Hematopoietic multipotent progenitor cell (in vitro differentiated cells): ENCODE data around the gene RAB40C. TPM values are rescaled to one million over a fixed set of nuclear protein-coding genes. Genes with fewer than 3 reads are reported as not detected.

Experiments used
- DNase-seq, 3 donors: peaks; one replicate each; pipeline ENCODE4 v3.0.0-alpha.2; 2011 to 2015; ENCODE audit warnings: low read depth in 2 of 3, low spot score in 2 of 3
- total RNA-seq: library from RNA; depleted of rRNA; stranded (reverse); fragments of >200 nt; gene quantifications from one replicate; pipeline ENCODE4 v1.2.3, GENCODE V29; 2012

Gene RAB40C, protein sequence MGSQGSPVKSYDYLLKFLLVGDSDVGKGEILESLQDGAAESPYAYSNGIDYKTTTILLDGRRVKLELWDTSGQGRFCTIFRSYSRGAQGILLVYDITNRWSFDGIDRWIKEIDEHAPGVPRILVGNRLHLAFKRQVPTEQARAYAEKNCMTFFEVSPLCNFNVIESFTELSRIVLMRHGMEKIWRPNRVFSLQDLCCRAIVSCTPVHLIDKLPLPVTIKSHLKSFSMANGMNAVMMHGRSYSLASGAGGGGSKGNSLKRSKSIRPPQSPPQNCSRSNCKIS
- 33.4 TPM for total RNA-seq

DNA sequence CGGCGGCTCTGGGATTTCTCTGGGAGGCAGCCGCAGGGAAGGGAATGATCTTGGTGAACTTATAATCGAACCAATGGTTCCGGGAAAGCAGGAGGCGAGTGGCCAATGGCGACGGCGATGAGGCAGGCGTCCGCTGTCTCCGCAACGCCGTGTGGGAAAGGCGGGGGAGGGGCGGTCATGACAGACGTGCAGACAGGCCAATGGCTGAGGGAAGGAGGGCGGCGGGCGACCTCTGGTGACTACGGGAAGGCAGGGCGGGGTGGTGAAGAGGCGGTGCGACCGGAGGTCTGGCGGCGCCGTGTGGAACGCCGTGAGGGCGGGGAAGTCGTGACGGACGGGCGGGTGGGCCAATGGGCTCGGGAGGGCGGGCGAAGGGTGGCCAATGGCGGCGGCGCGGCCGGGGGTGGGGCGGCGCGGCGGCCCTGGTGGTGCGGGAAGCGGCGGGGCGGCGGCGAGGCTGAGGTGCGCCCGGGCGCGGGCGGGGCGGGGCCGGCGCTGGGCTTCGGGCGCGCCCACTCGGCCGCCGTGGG is at the start of gene RAB40C:
Gene RAB40C (plus strand): TSS at position 409 of the 530 bp plus-strand sequence. CDS start 226 bp downstream, outside the sequence.
- DNase-seq: peak; percentile 98 to 100 (median 99)

DNA sequence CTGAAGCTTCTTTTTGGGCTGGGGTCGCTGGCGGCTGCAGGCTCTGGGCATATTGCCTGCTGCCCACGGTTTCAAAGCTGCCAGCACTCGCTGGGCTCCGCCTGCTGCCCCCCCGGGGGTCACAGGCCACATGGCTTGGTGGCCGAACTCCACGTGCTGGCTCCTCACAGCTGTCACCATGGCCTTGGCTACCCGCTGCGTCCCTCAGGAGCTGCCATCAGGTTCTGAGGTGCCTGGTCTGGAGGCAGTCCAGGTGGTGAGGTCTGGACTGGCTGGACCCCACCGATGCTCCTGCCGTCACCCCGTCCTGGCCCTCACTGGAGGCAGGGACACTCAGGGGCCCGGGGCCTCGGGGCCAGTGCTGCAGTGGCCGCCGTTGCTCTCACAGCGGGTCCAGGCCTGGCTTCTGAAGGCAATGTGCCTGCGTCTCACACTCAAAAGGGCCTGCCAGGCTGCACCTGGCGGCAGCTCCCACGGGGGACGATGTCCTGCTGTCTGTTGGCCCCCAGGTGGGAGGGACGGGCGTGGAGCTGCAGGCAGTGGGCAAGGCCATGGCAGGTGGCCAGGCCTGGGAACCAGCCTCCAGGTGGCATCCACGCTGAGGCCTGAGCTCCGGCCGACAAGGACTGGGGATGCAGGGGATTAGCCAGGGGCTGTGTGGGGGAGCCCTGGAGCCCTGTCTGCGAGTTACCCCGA is 49.1 kb upstream of the RAB40C start:
- no peak for DNase-seq

DNA sequence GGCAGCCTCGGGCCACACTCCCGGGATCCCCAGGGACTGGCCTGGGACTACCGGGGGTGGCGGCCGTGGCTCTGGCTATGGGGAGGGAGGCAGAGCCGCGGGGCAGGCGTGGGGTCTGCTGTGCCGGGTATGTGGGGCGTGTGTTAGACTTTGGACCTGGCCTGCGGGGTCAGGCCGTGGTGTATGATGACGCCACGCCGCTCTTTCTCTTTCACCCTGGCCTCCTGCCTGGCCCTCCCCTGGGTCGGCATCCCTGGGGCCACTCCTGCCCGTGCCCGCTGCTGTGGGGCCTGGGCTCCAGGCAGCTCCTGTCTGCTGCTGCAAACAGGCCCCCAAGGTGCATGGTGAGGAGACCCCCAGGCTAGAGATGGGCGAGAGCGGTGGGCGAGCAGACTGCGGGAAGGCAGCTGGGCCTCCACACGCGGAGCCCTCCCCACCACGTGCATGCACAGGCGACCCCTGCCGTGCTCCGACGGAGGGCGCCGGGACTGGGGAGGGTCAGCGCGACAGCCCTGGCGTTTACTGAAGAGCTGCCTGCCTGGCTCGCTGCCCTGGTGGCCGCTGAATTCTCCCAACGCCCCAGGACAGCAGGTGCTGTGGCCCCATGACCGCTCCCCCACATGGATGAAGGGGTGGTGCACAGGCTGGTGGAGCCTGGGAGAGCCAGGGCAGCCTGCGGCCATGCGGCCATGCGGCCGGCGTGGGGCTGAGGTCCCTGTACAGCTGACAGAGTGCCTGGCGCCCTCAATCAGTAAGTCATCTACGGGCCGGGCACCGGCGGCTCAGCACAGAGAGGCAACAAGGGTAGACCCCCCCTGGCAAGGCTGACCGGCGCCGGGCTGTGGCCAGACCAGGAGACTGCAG is 46.3 kb upstream of the RAB40C start:
- no peak for DNase-seq

DNA sequence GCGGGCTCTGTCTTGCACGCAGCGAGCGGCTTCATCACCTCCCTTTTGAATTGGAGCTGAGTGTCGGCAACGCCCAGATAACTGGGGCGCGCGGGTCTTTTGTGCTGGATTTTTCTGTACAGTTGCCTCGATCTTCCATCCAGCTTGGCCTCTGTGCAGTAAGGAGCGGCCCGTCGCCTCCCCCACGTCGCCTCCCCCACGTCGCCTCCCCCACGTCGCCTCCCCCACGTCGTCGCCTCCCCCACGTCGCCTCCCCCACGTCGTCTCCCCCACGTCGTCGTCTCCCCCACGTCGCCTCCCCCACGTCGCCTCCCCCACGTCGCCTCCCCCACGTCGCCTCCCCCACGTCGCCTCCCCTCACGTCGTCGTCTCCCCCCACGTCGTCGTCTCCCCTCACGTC is 45.3 kb upstream of the RAB40C start:
- DNase-seq: no peak

DNA sequence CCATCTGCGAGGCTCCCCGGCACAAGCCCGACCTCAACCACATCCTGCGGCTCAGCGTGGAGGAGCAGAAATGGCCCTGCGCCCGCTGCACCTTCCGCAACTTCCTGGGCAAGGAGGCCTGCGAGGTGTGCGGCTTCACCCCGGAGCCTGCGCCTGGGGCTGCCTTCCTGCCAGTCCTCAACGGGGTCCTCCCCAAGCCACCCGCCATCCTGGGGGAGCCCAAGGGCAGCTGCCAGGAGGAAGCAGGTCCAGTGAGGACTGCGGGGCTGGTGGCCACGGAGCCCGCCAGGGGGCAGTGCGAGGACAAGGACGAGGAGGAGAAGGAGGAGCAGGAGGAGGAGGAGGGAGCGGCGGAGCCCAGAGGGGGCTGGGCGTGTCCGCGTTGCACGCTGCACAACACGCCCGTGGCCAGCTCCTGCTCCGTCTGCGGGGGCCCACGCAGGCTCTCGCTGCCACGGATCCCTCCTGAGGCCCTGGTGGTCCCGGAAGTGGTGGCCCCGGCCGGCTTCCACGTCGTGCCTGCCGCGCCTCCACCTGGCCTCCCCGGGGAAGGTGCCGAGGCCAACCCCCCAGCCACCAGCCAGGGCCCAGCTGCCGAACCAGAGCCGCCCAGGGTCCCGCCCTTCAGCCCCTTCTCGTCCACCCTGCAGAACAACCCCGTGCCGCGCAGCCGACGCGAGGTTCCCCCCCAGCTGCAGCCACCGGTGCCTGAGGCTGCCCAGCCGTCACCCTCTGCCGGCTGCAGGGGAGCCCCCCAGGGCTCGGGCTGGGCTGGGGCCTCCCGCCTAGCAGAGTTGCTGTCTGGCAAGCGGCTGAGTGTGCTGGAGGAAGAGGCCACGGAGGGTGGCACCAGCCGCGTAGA is 42.7 kb upstream of the RAB40C start:
- peak in 1 of 3 donors; percentile 38 for DNase-seq

DNA sequence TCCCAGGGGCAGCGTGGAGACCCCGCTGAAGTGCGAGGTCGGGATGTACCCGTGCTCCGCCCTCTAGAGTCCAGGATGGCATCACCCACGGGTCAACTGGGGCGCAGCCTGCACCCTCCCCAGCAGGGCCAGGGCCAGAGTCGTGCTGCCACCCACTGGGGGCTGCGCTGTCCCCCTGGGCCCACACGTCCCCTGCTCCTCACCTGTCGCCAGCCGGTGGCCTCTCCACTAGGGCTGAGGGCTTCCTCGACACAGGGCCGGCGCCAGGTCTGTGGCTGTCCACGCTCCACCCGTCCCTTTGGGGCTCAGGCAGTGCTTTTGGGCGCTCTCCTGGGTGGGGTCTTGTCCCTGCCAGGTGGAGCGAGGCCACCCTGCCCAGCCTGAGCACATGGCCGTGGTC is 41.3 kb upstream of the RAB40C start:
- DNase-seq: no peak

DNA sequence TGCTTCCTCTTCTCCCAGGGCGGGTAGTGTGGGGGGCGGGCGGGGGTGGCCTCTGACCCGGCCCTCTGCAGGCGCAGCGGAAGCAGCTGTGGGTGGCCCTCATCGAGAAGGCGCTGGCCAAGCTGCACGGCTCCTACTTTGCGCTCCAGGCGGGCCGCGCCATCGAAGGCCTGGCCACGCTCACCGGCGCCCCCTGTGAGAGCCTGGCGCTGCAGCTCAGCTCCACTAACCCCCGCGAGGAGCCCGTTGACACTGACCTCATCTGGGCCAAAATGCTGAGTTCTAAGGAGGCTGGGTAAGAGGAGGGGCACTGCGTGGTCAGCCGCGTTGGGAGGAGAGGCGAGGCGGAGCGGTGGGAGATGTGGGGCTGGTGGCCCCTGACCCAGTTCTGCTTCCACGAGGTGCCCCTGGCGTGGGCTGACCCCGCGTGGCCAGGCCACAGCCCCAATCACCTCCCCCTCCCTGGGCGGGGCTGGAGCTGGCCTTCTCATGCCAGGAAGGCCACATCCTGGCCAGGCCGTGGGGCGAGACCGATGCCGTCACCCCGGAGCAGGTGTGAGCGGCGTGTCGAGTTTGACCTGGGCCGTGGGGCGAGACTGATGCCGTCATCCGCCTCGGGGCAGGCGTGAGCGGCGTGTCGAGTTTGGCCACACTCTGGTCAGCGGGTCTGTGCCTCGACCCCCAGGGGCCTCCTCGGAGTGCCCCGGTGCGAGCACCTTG is 40.2 kb upstream of the RAB40C start:
- DNase-seq: no peak

DNA sequence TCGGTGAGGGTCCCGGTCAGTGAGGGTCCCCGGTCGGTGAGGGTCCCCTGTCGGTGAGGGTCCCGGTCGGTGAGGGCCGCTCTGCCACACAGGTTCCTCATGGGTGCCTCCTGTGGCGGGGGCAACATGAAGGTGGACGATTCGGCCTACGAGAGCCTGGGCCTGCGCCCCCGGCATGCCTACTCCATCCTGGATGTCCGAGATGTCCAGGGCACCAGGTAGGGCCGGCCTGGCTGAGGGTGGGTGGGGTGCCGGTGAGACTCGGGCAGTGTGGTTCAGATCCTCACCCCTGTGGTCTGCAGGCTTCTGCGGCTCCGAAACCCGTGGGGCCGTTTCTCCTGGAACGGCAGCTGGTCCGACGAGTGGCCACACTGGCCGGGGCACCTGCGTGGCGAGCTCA is 38.7 kb upstream of the RAB40C start:
- DNase-seq: no peak

DNA sequence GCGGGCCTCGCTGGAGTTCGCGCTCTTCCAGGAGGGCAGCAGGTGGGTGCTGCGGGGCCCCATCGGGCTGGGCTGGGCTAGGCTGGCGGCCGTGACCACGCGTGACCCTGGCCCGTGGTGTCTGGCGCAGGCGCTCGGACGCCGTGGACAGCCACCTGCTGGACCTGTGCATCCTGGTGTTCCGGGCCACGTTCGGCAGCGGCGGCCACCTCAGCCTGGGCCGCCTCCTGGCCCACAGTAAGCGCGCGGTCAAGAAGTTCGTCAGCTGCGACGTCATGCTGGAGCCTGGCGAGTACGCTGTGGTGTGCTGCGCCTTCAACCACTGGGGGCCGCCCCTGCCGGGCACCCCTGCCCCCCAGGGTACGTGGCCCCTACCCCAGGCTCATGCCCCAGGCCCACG is 37.7 kb upstream of the RAB40C start:
- DNase-seq: no peak

DNA sequence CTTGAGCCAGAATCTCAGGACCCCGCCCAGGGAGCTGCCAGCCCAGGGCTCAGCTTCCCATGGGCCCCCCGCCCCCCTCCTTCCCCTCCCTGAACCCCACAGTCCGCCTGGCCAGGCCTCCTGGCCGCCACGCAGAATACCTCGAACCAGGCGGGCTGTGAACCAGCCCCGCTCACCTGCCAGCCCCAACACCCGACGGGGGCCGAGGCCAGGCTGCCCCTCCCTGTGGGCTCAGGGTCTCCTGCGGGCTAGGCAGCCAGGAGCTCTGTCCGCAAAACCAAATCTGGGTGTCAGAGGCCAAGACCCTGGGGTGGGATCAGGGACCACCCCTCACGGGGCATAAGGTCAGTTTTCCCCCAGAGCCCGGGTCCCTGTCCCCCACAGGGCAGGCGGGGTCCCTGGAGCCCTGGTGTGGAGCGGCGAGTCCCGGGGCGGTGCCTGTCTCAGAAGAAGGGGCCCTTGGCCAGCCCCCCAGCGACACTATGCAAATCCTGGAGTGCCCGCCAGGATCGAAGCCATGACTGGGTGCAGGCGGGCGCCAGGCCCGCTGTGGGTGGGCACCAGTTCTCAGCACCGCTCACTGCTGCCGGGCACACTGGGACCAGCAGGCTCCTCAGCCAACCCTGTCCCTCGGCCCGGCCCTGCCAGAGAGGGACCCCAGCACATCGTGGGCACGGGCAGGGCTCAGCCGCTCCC is 36.1 kb upstream of the RAB40C start:
- DNase-seq: no peak

DNA sequence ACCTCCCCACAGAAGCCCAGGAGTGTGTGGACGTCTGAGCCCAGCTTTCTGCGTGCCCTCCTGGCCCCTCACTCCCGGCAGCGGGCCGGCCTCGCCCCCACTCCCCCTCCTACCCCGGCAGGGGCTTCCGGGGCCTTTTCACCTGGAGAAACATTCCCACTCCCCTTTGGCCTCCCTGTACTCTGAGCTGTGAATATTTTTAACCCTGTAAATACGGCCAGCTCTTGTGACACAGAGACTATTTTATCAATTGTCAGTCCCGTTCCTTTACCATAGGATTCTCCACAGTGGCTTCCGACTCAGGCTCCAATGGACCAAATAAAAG is 35.6 kb upstream of the RAB40C start:
- DNase-seq: no peak

DNA sequence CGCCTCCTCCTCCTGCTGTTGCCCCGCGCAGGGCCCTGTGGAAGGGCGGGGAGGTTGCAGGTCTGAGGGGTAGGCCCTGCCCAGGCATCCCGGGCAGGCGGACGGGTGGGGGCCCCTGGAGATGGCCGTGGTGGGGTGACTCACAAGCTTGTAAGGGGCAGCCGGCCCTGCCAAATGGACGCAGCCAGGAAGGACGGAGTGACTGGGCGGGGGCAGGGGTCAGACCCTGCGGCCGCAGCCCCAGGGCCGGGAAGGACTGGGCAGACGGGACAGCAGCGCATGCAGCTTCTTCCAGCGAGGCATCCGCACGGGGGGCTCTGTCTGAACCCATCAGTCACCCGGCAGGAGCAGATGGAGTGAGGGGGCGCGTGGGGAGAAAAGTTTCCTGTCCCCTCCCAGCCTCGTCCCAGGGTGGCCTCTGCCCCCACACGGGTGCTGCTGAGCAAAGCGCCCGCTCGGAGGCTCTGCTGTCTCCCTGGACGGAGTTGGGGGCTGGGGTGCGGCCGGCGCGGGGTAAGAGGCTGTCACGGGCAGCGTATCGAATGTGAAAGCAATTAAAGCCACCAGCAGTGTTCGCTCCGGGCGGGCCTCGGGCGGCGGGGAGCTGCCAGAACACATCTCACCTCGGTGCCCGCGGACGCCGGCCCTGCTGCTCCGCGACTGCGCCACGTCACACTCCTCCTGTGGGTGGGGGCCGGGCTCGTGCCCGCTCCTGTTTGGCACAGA is 35.1 kb upstream of the RAB40C start:
- no peak for DNase-seq

DNA sequence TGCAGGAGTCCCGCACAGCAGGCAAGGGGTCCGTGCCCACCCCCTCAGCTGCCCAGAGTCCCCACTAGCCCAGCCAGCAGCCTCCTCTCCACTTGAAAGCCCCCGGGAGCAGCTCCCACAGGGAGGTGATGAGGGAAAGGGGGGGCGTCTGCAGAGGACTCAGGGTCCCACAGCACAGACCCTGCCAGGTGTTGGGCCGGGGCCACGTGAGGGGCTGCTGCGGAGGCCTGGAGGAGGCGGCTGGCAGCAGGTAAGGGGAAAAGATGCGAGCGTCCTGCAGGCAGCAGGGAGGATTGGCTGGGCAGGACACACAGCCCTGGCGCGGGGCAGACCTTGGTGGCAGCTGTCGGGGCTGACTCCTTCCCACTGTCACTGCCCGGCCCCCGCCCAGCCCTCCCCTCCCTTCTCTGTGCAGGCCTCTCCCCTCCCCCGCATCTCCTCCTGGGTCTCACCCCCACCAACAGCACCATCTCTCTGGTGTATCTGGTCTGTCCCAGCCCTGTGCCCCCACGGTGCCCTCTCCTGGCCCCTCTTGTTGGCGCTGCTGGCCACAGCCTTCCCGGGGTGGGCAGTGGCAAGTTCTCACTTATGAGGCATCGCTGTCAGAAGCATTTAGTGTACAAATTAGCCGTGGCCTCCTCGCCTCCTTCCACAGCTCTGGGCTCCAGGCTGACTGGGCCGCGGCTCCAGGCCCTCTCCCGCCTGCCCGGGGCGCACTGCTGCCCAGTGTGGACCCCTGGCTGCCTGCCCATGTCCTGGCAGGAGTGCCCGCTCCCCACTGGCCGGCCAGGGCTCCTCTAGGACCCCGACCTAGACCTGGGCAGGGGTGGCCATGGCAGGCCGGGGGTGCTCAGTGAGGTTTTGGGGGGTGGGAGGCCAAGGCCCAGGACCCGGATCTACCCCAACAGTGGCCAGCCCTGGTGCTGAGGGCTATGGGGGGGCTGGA is 34.1 kb upstream of the RAB40C start:
- DNase-seq: no peak

DNA sequence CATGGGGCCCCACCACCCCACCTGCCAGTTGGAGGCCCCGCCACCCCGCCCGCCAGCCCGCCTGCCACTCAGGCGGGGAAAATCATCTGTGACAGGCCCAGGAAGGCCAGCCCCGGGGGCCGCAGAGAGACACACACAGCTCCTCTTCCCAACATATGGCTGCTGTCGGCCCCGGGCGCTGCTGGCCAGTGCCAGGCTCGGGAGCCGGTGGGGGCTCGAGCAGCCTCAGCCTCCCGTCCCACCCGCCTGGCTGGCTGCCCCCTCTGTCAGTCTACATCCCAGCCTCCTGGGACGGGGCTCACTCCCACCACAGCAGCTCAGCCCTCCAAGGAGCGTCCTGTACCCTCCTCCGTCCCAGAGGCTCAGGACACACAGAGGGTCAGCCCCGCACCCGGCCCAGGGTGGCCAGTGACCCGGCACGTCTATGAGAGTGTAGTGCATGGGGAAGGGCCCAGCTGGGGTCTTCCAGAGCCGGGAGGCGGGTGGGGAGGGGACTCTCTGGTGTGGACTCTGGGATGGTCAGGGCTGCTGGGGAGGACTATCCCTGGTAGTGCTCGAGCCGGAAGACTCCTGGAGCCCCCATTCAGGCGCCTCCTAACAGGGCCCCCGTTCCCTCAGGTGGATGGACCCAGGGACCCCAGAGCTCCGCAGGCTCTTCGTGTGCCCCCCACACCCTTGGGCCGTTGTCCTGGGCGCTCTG is 33.2 kb upstream of the RAB40C start:
- DNase-seq: no peak

DNA sequence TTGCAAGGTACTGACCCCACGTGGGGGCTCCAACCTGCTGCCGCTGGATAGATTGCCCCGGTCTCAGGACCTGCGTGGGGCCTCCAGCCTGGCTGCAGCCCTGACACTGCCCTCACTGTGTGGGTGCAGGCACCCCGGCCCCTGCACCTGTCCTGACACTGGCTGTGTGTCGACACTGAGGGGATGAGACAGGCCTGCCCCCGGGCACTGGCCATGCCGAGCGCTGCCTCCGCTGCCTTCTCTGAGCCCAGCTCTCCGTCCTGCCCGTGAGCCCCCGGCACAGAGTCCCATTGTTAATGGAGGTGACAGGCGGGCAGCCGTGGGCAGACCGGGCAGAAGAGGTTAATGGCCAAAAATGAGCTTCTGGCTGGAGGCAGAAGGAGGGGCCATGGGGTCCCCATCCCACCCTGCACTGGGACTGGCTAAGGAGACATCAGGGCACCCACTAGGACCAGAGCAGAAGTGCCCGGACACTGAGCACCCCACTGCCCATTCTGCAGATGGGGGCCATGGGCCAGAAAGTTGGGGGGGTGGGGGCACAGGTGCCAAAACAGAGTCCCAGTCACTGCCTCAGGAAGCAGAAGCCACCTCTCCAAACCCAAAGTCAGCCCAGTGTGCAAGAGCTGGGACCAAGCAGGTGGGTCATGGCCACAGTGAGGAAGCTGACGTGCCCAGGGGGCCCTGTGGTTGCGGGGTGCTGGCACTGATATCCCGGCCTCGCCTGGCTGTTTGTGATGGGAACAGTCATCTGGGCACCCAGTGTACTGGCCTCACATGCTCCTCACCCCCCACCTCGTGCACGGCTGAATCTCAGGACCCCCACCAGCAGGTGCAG is 32.2 kb upstream of the RAB40C start:
- peak in 2 of 3 donors; percentile 51 to 68 for DNase-seq
